HG03159 (cell line): ENCODE measurements around the gene APH1B.

Experiments
- ATAC-seq: cut with Tn5 transposase; IDR thresholded peaks from one replicate; pipeline ENCODE4 v1.9.1; 2021; ENCODE audit warnings: mild to moderate bottlenecking, moderate library complexity; ENCODE audit not compliant: unreplicated experiment

APH1B gene

DNA sequence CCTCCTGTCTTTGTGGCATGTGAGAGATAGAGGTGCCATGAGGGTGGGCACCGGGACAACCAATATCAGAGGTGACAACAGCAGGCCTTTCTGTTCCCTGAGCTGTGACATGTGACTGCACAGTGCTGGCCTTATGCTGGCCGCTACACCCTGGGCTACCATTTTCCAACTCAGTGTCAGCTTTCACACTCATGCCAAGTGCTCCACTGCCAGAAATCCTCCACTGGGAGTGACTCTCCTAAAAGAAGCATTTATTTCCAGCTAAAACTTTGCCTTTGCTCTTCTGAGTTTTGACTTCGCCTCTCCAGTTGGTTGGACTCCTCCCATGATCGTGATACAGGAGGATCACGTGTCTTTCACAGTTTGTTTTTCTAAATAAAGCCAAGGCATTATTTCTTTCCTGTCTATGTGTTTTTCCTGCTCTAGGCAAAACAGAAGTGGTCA is 72.8 kb downstream of the APH1B start:
- no peak for ATAC-seq

DNA sequence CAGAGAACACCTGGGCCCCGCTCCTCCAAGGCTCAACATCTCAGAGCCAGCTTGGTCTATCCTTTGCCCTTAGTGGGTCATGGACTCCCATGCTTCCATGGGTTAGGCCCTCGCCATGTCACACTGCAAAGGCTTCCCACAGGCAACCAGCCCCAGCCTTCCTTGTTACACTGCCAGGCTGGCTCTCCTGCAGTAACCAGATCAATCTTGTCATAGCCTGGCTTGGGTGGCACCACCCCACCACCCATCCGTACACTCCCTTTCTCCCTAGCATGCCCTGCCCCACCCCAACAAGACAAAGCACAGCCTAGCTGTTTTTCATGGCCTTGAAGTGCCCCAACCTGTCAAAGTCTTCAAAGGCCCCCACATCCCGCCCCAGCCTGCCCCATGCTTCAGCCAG is 73.8 kb downstream of the APH1B start:
- no peak for ATAC-seq

DNA sequence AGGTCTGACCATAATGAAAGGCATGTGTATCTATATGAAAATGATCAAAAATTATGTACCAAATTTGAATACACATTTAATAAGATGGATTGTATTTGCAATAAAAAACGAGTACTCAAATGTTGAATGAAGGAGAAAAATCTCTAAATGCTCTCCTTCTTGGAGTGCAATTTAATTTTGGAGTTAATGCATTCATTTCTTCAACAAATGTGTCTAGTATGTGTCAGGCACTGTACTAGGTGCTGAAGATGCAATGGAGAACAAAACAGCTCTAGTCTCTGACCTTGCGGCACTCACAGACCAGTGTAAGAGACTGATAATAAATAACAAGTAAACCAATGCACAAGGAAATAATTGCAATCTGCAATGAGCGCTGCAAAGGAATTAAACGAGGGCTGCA is 75.4 kb downstream of the APH1B start:
- no peak for ATAC-seq

DNA sequence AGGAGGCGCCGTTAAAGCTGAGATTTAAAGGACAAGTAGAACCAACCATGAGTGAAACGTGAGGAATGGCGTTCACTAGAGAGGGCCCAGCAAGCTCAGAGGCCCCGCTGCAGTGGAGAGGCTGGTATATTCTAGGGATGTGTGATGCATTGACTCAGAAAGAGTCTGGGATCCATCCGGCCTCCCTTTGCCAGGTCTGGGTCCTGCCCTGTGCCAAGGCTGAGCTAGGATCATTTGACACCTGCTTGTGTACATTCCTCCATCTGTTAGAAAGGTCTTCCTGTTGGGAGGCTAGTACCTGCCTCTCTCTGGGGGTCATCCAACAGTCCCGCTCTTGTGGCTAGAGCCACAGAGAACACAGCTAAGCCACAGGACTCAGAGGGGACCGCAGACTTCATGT is 75.9 kb downstream of the APH1B start:
- no peak for ATAC-seq

DNA sequence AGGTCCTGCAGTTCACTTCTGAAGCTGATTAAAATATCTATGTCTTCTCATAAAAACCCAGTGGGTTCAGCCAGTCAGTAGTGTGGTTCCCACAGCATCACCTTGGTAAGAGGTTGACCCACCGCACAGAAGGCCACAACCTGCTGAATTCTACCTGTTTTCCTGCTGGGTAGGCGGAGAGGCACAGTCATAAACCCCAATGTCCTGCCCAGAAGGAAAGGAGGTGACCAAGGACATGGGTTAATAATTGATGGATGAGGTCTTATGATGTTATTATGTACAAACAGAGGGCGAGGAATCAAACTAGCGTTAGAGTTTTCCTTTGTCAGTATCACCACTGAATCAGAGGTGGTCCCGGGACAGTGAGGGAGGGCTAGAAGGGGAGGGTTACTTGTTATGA is 76.5 kb downstream of the APH1B start:
- no peak for ATAC-seq

DNA sequence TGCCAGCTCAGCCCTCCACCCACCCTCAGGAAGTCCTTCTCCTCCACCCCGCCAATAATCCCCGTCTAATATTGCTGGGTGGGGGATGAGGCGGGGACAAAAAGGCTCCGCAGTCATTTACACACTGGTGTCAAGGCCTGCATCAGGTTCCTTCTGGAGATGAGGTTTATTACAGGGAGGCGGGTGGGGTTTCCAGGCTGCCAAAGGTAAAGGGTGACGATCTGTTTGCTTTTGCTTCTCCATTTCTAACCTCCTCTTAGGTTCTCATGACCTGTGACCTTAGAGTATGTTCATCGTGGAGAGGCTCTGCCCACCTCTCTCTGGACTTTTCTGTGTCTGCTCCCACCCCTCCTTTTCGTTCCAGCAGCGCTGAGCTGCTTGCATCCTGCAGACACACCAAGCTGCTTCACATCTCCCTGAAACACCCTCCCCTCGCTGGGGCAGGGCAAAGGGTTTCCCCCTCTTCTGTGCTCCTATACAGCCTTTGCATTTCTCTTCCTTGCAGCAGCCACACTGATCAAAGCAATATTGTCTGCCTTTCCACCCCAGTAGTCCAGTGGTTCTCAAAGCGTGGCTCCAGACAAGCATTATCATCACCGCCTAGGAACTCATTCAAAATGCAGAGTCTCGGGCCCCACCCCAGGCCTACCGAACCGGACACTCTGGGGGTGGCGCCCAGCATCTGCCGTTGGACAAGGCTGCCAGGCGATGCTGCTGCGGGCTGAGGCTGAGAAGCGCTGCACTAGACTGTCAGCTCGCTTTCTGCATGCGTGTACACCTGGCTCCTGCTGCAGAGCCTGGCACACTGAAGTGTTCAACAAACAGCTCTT is 77.6 kb downstream of the APH1B start:
- ATAC-seq, result no peak

DNA sequence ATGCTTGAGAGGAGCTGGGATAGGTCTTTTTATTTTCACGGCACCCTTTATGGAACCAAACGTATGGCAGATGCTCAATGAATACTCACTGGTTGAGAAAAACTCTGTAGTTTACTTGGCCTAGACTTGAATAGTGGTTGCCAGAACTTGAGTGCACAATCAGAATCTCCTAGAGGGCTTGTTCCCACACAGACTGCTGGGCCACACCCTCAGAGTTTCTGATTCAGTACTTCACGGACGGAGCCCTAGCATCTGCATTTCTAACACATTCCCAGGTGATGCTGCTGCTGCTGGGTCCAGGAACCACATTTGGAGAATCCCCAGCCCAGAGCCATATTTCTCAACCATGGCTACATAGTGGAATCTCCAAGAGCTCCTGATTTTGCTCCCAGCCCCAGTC is 79.7 kb downstream of the APH1B start:
- ATAC-seq, result no peak

DNA sequence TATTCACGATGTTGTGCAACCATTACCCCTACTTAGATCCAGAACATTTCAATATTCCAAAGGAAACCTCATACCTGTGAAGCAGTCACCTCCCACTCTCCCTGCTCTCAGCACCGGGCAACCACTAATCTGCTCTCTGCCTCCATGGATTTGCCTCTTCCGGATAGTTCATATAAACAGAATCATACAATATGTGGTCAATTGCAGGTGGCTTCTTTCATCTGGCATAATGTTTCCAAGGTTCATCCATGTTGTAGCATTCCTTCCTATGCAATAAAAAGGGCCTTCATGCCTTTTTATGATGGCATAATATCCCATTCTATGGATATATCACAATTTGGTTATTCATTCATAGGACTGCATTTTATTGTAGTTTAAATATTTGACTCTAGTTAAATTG is 80.3 kb downstream of the APH1B start:
- no peak for ATAC-seq

DNA sequence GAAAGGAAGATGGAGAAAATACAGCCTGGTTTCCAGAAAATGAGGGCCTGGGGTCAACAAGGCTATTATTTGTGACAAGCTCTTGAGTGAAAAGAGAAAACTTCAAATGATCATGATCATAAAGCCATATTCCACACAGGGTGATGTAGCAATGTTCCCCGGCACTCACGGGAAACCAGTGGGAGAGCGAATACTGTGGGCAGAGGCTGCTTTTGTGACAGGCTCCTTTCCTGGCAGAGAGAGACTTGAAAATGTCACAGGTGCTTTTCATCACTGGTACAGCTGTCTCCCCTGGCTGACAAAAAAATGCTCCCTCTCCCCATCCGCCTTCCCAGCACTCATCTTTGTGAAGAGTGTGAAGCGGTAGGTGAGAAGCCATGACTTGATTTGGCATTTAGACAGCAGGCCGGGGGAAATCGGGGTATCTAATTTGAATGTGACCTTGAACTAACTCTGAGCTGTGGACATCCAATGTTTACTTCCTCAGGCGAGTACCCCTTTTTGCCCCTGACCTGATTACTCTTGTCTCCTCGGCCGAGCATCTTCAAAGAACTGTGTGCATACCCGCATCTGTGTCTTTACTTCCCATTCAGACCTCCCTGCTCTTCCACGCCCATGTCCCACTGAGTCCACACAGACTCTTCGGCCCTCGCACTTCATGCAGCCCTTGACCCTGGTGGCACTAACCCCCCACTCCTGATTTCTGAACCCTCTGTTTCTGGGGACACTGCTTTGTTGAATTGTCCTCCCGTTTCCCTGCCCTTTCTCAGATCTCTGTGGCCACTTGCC is 81.0 kb downstream of the APH1B start:
- ATAC-seq, result no peak
